ENCODE data around the gene ACTRT2. TPM values are rescaled to one million over a fixed set of nuclear protein-coding genes. Genes with fewer than 3 reads are reported as not detected.

The ACTRT2 gene
- total and polyA plus RNA-seq, 10 of the 15 experiments (the other 5 are each of a cell fraction or from before 2014, with no cell fraction given), result not detected

- Histone ChIP-seq H2AFZ (ENCODE audit: control insufficient read depth, low read depth, low read length) (no peak overlapping the region), H4K20me1 (ENCODE audit: control insufficient read depth, insufficient read depth) (no peaks in the 10 kb centered on the region), H3K27ac (ENCODE audit: control insufficient read depth, insufficient read depth) (no peak overlapping the region), H3K27me3 (replicated peaks in 1 of 2; ENCODE audit: control insufficient read depth in 2 of 2, insufficient read depth in 2 of 2, low read length in 1 of 2) (no peaks in the 10 kb centered on the region), H3K79me2 (ENCODE audit: control insufficient read depth, insufficient read depth, low read length) (no peaks in the 10 kb centered on the region), H3K9ac (ENCODE audit: control insufficient read depth, insufficient read depth, low read length) (no peak overlapping the region), H3K4me1 (ENCODE audit: control insufficient read depth, insufficient read depth, low read length) (no peaks in the 10 kb centered on the region), H3K36me3 (ENCODE audit: control insufficient read depth in 2 of 2, insufficient read depth in 2 of 2, low read length in 1 of 2) (no peaks in the 10 kb centered on the region), H3K9me3 (replicated peaks; ENCODE audit: control insufficient read depth, insufficient read depth, low read length) (no peaks in the 10 kb centered on the region), H3K4me3 (no peak overlapping the region), H3K4me2 (ENCODE audit: control insufficient read depth, insufficient read depth) (no peak overlapping the region)
- ChIA-PET SMC1A (ENCODE audit: uncharacterized antibody, unreplicated experiment) (no interaction called here), CTCF (no interaction called here), POLR2A (no interaction called here), RAD21 (ENCODE audit: unreplicated experiment) (no interaction called here)
- FAIRE-seq (no peak), DNase-seq (ENCODE audit: low read depth, low spot score) (no peak), ATAC-seq (no peak)
- intact Hi-C loops (cut with micrococcal nuclease; ENCODE audit: unreplicated experiment), result no loop called here
- WGBS (ENCODE audit: insufficient coverage, insufficient replicate concordance, low lambda C conversion rate, missing lambda C conversion rate), result 73% methylated on average over 7 of the region's 7 CpGs
- BruUV-seq (replicated peaks), result no TSS peak
- TF ChIP-seq CHD1 (IDR thresholded peaks at IDR 0.05; ENCODE audit: low read depth, low read length) (no peak), BACH1 (IDR thresholded peaks at IDR 0.05; ENCODE audit: borderline replicate concordance) (no peak), MEF2A (IDR thresholded peaks at IDR 0.05; ENCODE audit: insufficient read depth, low read depth, low read length) (no peak), ZNF622 (IDR thresholded peaks at IDR 0.05) (no peak), TCF3 (IDR thresholded peaks at IDR 0.05; ENCODE audit: borderline replicate concordance, insufficient read depth, low read depth, low read length) (no peak), CEBPB (IDR thresholded peaks at IDR 0.05; ENCODE audit: borderline replicate concordance in 1 of 2, low read depth in 2 of 2, low read length in 2 of 2) (no peak), NR2C1 (IDR thresholded peaks at IDR 0.05) (no peak), NFIC (IDR thresholded peaks at IDR 0.05; ENCODE audit: low read depth, low read length) (no peak), SREBF1 (IDR thresholded peaks at IDR 0.05; ENCODE audit: low read length) (no peak), LARP7 (IDR thresholded peaks at IDR 0.05) (no peak), WRNIP1 (IDR thresholded peaks at IDR 0.05; ENCODE audit: borderline replicate concordance, low read depth, low read length) (no peak), POLR2AphosphoS5 (IDR thresholded peaks at IDR 0.05; ENCODE audit: low read length) (no peak), TAF1 (IDR thresholded peaks at IDR 0.05; ENCODE audit: borderline replicate concordance, low read depth, low read length) (no peak), ZZZ3 (IDR thresholded peaks at IDR 0.05; ENCODE audit: control insufficient read depth, insufficient read length, low read depth) (no peak), PRDM15 (CRISPR knock-in tag; IDR thresholded peaks at IDR 0.05) (no peak)
- in situ Hi-C loops (cut with MboI), result no loop called here
Observed at GRCh38 chr1:3040004-3040403, 18.7 kb downstream of the ACTRT2 start.

Data from GM12878 (cell line).